LHCN-M2 (cell line): ENCODE results near the gene AP4E1. TPM values are rescaled to one million over a fixed set of nuclear protein-coding genes. Genes with fewer than 3 reads are reported as not detected.
"Not testable (repeated sequence)": the region's sequence is repeated elsewhere in the genome, so short reads cannot be mapped to it uniquely, and the experiment has no call there.

Source experiments
- DNase-seq: peaks from one replicate; pipeline ENCODE4 v3.0.0-alpha.2; 2012; ENCODE audit warnings: low read depth
- total RNA-seq: library from RNA; depleted of rRNA; stranded (reverse); fragments of >200 nt; gene quantifications from 2 replicates; pipeline ENCODE4 v1.2.3, GENCODE V29; 2014

The AP4E1 gene
- total RNA-seq, 1 experiment from 2014 or later: 17.2 TPM

- DNase-seq: no peak
Measured at GRCh38 chr15:50889589-50889988, 18.9 kb upstream of the AP4E1 start.

- peak; percentile 25 for DNase-seq
Measured at GRCh38 chr15:50890751-50891150, 17.7 kb upstream of the AP4E1 start.

- DNase-seq: no peak
Measured at GRCh38 chr15:50891159-50891558, 17.3 kb upstream of the AP4E1 start.

- DNase-seq: no peak
Measured at GRCh38 chr15:50893976-50894375, 14.5 kb upstream of the AP4E1 start.

GRCh38 chr15:50901390-50901789 is 7.1 kb upstream of the AP4E1 start:
- not testable (repeated sequence) for DNase-seq

- no peak for DNase-seq
Measured at GRCh38 chr15:50904211-50904610, 4.3 kb upstream of the AP4E1 start.

GRCh38 chr15:50905055-50905454 is 3.4 kb upstream of the AP4E1 start:
- no peak for DNase-seq

GRCh38 chr15:50906954-50907600 is 1.4 kb upstream of the AP4E1 start:
- no peak for DNase-seq

- peak; percentile 28 for DNase-seq
Measured at GRCh38 chr15:50907601-50908208, 778 bp upstream of the AP4E1 start.

- DNase-seq: no peak
Measured at GRCh38 chr15:50909010-50909317, 481 bp downstream of the AP4E1 start.

GRCh38 chr15:50910426-50910795 is 1.9 kb downstream of the AP4E1 start:
- DNase-seq: peak; percentile 81

GRCh38 chr15:50911001-50911400 is 2.5 kb downstream of the AP4E1 start:
- no peak for DNase-seq

- DNase-seq: peak; percentile 33
Measured at GRCh38 chr15:50911621-50912020, 3.1 kb downstream of the AP4E1 start.

GRCh38 chr15:50916400-50916799 is 7.9 kb downstream of the AP4E1 start:
- no peak for DNase-seq

GRCh38 chr15:50919359-50919758 is 10.9 kb downstream of the AP4E1 start:
- not testable (repeated sequence) for DNase-seq

GRCh38 chr15:50925281-50925680 is 16.8 kb downstream of the AP4E1 start:
- no peak for DNase-seq

GRCh38 chr15:50929062-50929461 is 20.6 kb downstream of the AP4E1 start:
- no peak for DNase-seq

GRCh38 chr15:50930792-50931191 is 22.3 kb downstream of the AP4E1 start:
- no peak for DNase-seq

- DNase-seq: no peak
Measured at GRCh38 chr15:50933341-50933740, 24.9 kb downstream of the AP4E1 start.

GRCh38 chr15:50938525-50938924 is 30.0 kb downstream of the AP4E1 start:
- no peak for DNase-seq

GRCh38 chr15:50939911-50940310 is 31.4 kb downstream of the AP4E1 start:
- no peak for DNase-seq

- peak; percentile 39 for DNase-seq
Measured at GRCh38 chr15:50940506-50940905, 32.0 kb downstream of the AP4E1 start.

- peak; percentile 19 for DNase-seq
Measured at GRCh38 chr15:50943638-50944037, 35.2 kb downstream of the AP4E1 start.

- no peak for DNase-seq
Measured at GRCh38 chr15:50944672-50945071, 36.2 kb downstream of the AP4E1 start.
